ENCODE data around the gene THADA. TPM values are rescaled to one million over a fixed set of nuclear protein-coding genes. Genes with fewer than 3 reads are reported as not detected.
A peak's percentile ranks its signal among the peaks of the same experiment; 100 is the strongest.

Gene THADA
- total RNA-seq, 1 experiment from 2014 or later: 27.5 TPM

DNA sequence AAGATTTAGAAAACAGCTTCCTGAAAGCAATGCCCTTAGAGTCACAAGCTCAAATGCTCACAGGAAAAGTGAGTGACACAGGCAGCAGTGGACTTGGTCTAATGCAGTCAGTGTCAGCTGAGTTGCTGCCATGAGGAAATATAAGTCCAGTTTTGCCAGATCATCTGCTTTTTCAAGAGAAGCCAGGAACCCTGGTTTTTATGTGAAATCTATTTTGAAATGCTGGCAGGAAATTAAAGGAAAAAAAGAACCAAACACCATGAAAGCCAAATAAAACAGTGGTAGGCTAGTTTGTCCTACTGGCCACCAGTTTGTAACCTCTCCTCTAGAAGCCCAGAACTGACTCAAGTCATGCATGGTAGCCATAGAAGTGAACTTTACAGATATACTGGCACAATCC is 109.2 kb downstream of the THADA start:
- Mint-ChIP-seq H3K27me3 (ENCODE audit: low read depth) (no peaks in the 10 kb centered on the region), H3K27ac (no peak overlapping the region), H3K4me1 (peaks cover 11% of the 10 kb centered on the region), H3K4me3 (no peak overlapping the region), H3K9me3 (no peaks in the 10 kb centered on the region), H3K36me3 (no peaks in the 10 kb centered on the region)
- ChIA-PET POLR2A (no interaction called here), CTCF (no interaction called here)
- DNase-seq (ENCODE audit: low spot score) (no peak), ATAC-seq (no peak)
- TF ChIP-seq, protein P1, sequence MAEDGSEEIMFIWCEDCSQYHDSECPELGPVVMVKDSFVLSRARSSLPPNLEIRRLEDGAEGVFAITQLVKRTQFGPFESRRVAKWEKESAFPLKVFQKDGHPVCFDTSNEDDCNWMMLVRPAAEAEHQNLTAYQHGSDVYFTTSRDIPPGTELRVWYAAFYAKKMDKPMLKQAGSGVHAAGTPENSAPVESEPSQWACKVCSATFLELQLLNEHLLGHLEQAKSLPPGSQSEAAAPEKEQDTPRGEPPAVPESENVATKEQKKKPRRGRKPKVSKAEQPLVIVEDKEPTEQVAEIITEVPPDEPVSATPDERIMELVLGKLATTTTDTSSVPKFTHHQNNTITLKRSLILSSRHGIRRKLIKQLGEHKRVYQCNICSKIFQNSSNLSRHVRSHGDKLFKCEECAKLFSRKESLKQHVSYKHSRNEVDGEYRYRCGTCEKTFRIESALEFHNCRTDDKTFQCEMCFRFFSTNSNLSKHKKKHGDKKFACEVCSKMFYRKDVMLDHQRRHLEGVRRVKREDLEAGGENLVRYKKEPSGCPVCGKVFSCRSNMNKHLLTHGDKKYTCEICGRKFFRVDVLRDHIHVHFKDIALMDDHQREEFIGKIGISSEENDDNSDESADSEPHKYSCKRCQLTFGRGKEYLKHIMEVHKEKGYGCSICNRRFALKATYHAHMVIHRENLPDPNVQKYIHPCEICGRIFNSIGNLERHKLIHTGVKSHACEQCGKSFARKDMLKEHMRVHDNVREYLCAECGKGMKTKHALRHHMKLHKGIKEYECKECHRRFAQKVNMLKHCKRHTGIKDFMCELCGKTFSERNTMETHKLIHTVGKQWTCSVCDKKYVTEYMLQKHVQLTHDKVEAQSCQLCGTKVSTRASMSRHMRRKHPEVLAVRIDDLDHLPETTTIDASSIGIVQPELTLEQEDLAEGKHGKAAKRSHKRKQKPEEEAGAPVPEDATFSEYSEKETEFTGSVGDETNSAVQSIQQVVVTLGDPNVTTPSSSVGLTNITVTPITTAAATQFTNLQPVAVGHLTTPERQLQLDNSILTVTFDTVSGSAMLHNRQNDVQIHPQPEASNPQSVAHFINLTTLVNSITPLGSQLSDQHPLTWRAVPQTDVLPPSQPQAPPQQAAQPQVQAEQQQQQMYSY (CRISPR knock-in tag; IDR thresholded peaks at IDR 0.05): no peak
- TF ChIP-seq GRHL2 (CRISPR knock-in tag; IDR thresholded peaks at IDR 0.05; ENCODE audit: insufficient replicate concordance, severe bottlenecking): no peak
- no peak for TF ChIP-seq ZNF232 (CRISPR knock-in tag; IDR thresholded peaks at IDR 0.05)
- no peak for TF ChIP-seq IRF2 (CRISPR knock-in tag; IDR thresholded peaks at IDR 0.05; ENCODE audit: borderline replicate concordance, low read depth)
- TF ChIP-seq ZNF219 (CRISPR knock-in tag; IDR thresholded peaks at IDR 0.05; ENCODE audit: borderline replicate concordance): no peak
- TF ChIP-seq RORB (CRISPR knock-in tag; IDR thresholded peaks at IDR 0.05): no peak

DNA sequence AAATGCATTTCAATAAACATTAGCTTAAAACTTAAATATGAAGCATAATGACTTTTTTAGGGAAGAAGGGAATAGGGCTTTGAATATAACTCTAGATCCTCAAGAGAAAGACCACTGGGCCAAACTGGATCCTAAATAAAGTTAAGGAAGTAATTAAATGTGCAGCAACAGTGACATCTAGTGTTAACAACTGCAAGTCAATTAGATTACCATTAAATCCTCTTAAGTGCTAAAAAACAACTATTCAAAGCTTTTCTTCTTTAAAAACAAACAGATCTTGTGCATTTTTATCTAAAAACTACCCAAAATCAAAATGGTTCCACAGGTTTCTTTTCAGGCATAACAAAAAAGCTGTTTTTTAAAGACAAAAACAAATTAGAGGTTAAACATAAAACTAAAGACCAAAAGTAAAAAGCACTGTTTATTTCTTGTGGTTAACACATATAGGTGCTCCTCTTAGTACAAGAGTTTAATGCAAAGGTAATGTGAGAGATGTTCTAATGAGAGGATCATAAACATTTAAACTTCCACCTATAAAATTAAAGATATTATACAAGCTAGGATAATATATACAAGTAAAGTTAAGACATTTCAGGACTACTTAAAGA is 111.4 kb downstream of the THADA start:
- DNase-seq (ENCODE audit: low spot score) (no peak), ATAC-seq (peak; percentile 72)
- H3K4me1 Mint-ChIP-seq: 0 out of 2 replicates have a peak, but pooled peaks cover 3% of the 10 kb centered on the region
- CTCF ChIA-PET: interaction anchor here (0.7 to 2.7 kb wide), 22 partner anchors 9 to 656 kb away, joined by 3 to 12 read pairs (median 4); no protein-coding TSS in a partner anchor
- H3K4me3 Mint-ChIP-seq: no peak overlapping the region
- H3K36me3 Mint-ChIP-seq: no peaks in the 10 kb centered on the region
- H3K27me3 Mint-ChIP-seq (ENCODE audit: low read depth): no peaks in the 10 kb centered on the region
- H3K27ac Mint-ChIP-seq: no peak overlapping the region
- no peaks in the 10 kb centered on the region for H3K9me3 Mint-ChIP-seq
- TF ChIP-seq, protein P2, sequence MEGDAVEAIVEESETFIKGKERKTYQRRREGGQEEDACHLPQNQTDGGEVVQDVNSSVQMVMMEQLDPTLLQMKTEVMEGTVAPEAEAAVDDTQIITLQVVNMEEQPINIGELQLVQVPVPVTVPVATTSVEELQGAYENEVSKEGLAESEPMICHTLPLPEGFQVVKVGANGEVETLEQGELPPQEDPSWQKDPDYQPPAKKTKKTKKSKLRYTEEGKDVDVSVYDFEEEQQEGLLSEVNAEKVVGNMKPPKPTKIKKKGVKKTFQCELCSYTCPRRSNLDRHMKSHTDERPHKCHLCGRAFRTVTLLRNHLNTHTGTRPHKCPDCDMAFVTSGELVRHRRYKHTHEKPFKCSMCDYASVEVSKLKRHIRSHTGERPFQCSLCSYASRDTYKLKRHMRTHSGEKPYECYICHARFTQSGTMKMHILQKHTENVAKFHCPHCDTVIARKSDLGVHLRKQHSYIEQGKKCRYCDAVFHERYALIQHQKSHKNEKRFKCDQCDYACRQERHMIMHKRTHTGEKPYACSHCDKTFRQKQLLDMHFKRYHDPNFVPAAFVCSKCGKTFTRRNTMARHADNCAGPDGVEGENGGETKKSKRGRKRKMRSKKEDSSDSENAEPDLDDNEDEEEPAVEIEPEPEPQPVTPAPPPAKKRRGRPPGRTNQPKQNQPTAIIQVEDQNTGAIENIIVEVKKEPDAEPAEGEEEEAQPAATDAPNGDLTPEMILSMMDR (IDR thresholded peaks at IDR 0.05): peak; percentile 30; the same call in 1 of the 2 replicates
- TF ChIP-seq RORB (CRISPR knock-in tag; IDR thresholded peaks at IDR 0.05): no peak
- no peak for TF ChIP-seq CREB1 (CRISPR knock-in tag; IDR thresholded peaks at IDR 0.05)
- POLR2A ChIA-PET: interaction anchor here (0.6 to 0.7 kb wide), 2 partner anchors 294 to 539 kb away, joined by 3 read pairs; no protein-coding TSS in a partner anchor

DNA sequence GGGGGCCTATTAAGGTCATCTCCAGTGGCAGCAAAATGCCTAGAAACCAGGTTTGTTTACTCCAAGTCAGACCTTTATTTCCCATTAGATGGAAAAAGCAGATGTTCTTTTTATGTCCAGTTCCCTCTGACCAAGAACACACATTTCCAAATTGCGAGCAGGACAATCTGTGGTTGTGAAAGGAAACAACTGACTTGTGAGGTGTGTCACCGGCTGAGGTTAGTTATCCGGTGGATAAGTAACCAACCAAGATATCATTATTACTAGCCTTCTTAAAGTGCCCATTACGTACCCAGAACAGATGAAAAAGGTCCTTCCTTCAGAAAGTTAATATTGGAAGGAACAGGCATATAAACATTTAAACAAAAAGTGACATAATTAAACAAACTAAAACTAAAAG is 112.9 kb downstream of the THADA start:
- Mint-ChIP-seq H3K4me3 (no peak overlapping the region), H3K9me3 (no peaks in the 10 kb centered on the region), H3K4me1 (0 out of 2 replicates have a peak, but pooled peaks cover 3% of the 10 kb centered on the region), H3K27me3 (ENCODE audit: low read depth) (no peaks in the 10 kb centered on the region), H3K27ac (no peak overlapping the region), H3K36me3 (no peaks in the 10 kb centered on the region)
- TF ChIP-seq NR1H2 (CRISPR knock-in tag; IDR thresholded peaks at IDR 0.05) (no peak), ZNF219 (CRISPR knock-in tag; IDR thresholded peaks at IDR 0.05; ENCODE audit: borderline replicate concordance) (no peak), CBFB (CRISPR knock-in tag; IDR thresholded peaks at IDR 0.05; ENCODE audit: low read depth) (no peak), ZNF138 (CRISPR knock-in tag; conservative IDR thresholded peaks at IDR 0.05) (no peak), MYBL2 (CRISPR knock-in tag; IDR thresholded peaks at IDR 0.05) (no peak)
- TF ChIP-seq, protein P1 (CRISPR knock-in tag; IDR thresholded peaks at IDR 0.05): no peak
- TF ChIP-seq, protein P3, sequence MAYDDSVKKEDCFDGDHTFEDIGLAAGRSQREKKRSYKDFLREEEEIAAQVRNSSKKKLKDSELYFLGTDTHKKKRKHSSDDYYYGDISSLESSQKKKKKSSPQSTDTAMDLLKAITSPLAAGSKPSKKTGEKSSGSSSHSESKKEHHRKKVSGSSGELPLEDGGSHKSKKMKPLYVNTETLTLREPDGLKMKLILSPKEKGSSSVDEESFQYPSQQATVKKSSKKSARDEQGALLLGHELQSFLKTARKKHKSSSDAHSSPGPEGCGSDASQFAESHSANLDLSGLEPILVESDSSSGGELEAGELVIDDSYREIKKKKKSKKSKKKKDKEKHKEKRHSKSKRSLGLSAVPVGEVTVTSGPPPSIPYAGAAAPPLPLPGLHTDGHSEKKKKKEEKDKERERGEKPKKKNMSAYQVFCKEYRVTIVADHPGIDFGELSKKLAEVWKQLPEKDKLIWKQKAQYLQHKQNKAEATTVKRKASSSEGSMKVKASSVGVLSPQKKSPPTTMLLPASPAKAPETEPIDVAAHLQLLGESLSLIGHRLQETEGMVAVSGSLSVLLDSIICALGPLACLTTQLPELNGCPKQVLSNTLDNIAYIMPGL (CRISPR knock-in tag; IDR thresholded peaks at IDR 0.05): no peak
- TF ChIP-seq, protein P4, sequence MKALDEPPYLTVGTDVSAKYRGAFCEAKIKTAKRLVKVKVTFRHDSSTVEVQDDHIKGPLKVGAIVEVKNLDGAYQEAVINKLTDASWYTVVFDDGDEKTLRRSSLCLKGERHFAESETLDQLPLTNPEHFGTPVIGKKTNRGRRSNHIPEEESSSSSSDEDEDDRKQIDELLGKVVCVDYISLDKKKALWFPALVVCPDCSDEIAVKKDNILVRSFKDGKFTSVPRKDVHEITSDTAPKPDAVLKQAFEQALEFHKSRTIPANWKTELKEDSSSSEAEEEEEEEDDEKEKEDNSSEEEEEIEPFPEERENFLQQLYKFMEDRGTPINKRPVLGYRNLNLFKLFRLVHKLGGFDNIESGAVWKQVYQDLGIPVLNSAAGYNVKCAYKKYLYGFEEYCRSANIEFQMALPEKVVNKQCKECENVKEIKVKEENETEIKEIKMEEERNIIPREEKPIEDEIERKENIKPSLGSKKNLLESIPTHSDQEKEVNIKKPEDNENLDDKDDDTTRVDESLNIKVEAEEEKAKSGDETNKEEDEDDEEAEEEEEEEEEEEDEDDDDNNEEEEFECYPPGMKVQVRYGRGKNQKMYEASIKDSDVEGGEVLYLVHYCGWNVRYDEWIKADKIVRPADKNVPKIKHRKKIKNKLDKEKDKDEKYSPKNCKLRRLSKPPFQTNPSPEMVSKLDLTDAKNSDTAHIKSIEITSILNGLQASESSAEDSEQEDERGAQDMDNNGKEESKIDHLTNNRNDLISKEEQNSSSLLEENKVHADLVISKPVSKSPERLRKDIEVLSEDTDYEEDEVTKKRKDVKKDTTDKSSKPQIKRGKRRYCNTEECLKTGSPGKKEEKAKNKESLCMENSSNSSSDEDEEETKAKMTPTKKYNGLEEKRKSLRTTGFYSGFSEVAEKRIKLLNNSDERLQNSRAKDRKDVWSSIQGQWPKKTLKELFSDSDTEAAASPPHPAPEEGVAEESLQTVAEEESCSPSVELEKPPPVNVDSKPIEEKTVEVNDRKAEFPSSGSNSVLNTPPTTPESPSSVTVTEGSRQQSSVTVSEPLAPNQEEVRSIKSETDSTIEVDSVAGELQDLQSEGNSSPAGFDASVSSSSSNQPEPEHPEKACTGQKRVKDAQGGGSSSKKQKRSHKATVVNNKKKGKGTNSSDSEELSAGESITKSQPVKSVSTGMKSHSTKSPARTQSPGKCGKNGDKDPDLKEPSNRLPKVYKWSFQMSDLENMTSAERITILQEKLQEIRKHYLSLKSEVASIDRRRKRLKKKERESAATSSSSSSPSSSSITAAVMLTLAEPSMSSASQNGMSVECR (CRISPR knock-in tag; IDR thresholded peaks at IDR 0.05; ENCODE audit: borderline replicate concordance): no peak
- ChIA-PET CTCF (no interaction called here), POLR2A (no interaction called here)
- no peak for DNase-seq (ENCODE audit: low spot score)
- ATAC-seq: no peak
